ES-I3 (cell line): ENCODE data around the gene BCLAF1.

Experiments
- H3K36me3 ChIP-seq: 2 replicates; pipeline ENCODE4 v1.6.1; 2013; ENCODE audit warnings: mild to moderate bottlenecking, low read length, control low read depth, moderate library complexity; ENCODE audit not compliant: insufficient read depth
- H3K4me1 ChIP-seq: 2 replicates; pipeline ENCODE4 v1.6.1; 2013; ENCODE audit warnings: mild to moderate bottlenecking, control low read depth, low read length; ENCODE audit not compliant: insufficient read depth
- H3K9ac ChIP-seq: 2 replicates; pipeline ENCODE4 v1.6.1; 2013; ENCODE audit warnings: low read depth, mild to moderate bottlenecking, low read length, moderate library complexity
- H3K9me3 ChIP-seq: 2 replicates; pipeline ENCODE4 v1.6.1; 2013; ENCODE audit warnings: mild to moderate bottlenecking, low read length, moderate library complexity; ENCODE audit not compliant: control insufficient read depth, insufficient read depth

The BCLAF1 gene

GRCh38 chr6:136289579-136290409 lies at the start of gene BCLAF1:
TSS of gene BCLAF1 (minus strand) at chr6:136289846. CDS start at chr6:136279866, 9,980 bp downstream.
- Histone ChIP-seq H3K9ac (peak within 1 kb of the TSS; percentile 97), H3K36me3 (no peaks in the 10 kb centered on the region), H3K4me1 (peaks cover 7% of the 10 kb centered on the region; the same call in 1 of the 2 replicates), H3K9me3 (no peaks in the 10 kb centered on the region)

GRCh38 chr6:136338486-136338885 lies 48.8 kb upstream of the BCLAF1 start:
- no peaks in the 10 kb centered on the region for H3K9me3 ChIP-seq
- no peak overlapping the region for H3K9ac ChIP-seq
- H3K4me1 ChIP-seq, result no peaks in the 10 kb centered on the region
- H3K36me3 ChIP-seq, result no peaks in the 10 kb centered on the region

GRCh38 chr6:136337606-136338005 lies 48.0 kb upstream of the BCLAF1 start:
- no peaks in the 10 kb centered on the region for H3K36me3 ChIP-seq
- no peak overlapping the region for H3K9ac ChIP-seq
- no peaks in the 10 kb centered on the region for H3K9me3 ChIP-seq
- no peaks in the 10 kb centered on the region for H3K4me1 ChIP-seq

- Histone ChIP-seq H3K9me3 (no peaks in the 10 kb centered on the region), H3K36me3 (no peaks in the 10 kb centered on the region), H3K4me1 (no peaks in the 10 kb centered on the region), H3K9ac (no peak overlapping the region)
Observed at GRCh38 chr6:136337121-136337520, 47.5 kb upstream of the BCLAF1 start.

GRCh38 chr6:136335736-136336363 lies 46.2 kb upstream of the BCLAF1 start:
- no peaks in the 10 kb centered on the region for H3K36me3 ChIP-seq
- no peaks in the 10 kb centered on the region for H3K9me3 ChIP-seq
- H3K4me1 ChIP-seq, result no peaks in the 10 kb centered on the region
- no peak overlapping the region for H3K9ac ChIP-seq

- Histone ChIP-seq H3K9ac (no peak overlapping the region), H3K9me3 (no peaks in the 10 kb centered on the region), H3K4me1 (no peaks in the 10 kb centered on the region), H3K36me3 (no peaks in the 10 kb centered on the region)
Observed at GRCh38 chr6:136334853-136335252, 45.2 kb upstream of the BCLAF1 start.

- Histone ChIP-seq H3K9me3 (no peaks in the 10 kb centered on the region), H3K9ac (no peak overlapping the region), H3K4me1 (no peaks in the 10 kb centered on the region), H3K36me3 (no peaks in the 10 kb centered on the region)
Observed at GRCh38 chr6:136334465-136334846, 44.8 kb upstream of the BCLAF1 start.

- H3K9ac ChIP-seq, result no peak overlapping the region
Observed at GRCh38 chr6:136333824-136334464, 44.3 kb upstream of the BCLAF1 start.

GRCh38 chr6:136331461-136331860 lies 41.8 kb upstream of the BCLAF1 start:
- H3K36me3 ChIP-seq, result no peaks in the 10 kb centered on the region
- H3K9ac ChIP-seq, result no peak overlapping the region
- H3K9me3 ChIP-seq, result no peaks in the 10 kb centered on the region
- no peaks in the 10 kb centered on the region for H3K4me1 ChIP-seq

More at GRCh38 chr6:136333824-136334464, 44.3 kb upstream of the BCLAF1 start:
- H3K36me3 ChIP-seq, result no peaks in the 10 kb centered on the region
- H3K4me1 ChIP-seq, result no peaks in the 10 kb centered on the region
- no peaks in the 10 kb centered on the region for H3K9me3 ChIP-seq

GRCh38 chr6:136330634-136331033 lies 41.0 kb upstream of the BCLAF1 start:
- H3K9me3 ChIP-seq, result no peaks in the 10 kb centered on the region
- H3K9ac ChIP-seq, result no peak overlapping the region
- H3K4me1 ChIP-seq, result no peaks in the 10 kb centered on the region
- H3K36me3 ChIP-seq, result no peaks in the 10 kb centered on the region

GRCh38 chr6:136326038-136326553 lies 36.5 kb upstream of the BCLAF1 start:
- Histone ChIP-seq H3K9ac (no peak overlapping the region), H3K36me3 (no peaks in the 10 kb centered on the region), H3K9me3 (no peaks in the 10 kb centered on the region), H3K4me1 (no peaks in the 10 kb centered on the region)

- Histone ChIP-seq H3K36me3 (no peaks in the 10 kb centered on the region), H3K4me1 (no peaks in the 10 kb centered on the region), H3K9me3 (no peaks in the 10 kb centered on the region), H3K9ac (no peak overlapping the region)
Observed at GRCh38 chr6:136324686-136325380, 35.2 kb upstream of the BCLAF1 start.

- H3K9ac ChIP-seq, result no peak overlapping the region
- H3K36me3 ChIP-seq, result no peaks in the 10 kb centered on the region
- no peaks in the 10 kb centered on the region for H3K4me1 ChIP-seq
- no peaks in the 10 kb centered on the region for H3K9me3 ChIP-seq
Observed at GRCh38 chr6:136323431-136324112, 33.9 kb upstream of the BCLAF1 start.

- no peaks in the 10 kb centered on the region for H3K4me1 ChIP-seq
- no peaks in the 10 kb centered on the region for H3K36me3 ChIP-seq
- no peaks in the 10 kb centered on the region for H3K9me3 ChIP-seq
- no peak overlapping the region for H3K9ac ChIP-seq
Observed at GRCh38 chr6:136319732-136320131, 30.1 kb upstream of the BCLAF1 start.
